ENCODE measurements around the gene CIART. TPM values are rescaled to one million over a fixed set of nuclear protein-coding genes. Genes with fewer than 3 reads are reported as not detected.

Gene CIART
- total RNA-seq, 2 donors from 2014 or later = 4.0 to 4.2 TPM

GRCh38 chr1:150268340-150268704, 14.0 kb upstream of the CIART start:
- Histone ChIP-seq H3K9me3 (no peaks in the 10 kb centered on the region), H3K4me1 (peaks cover 0 to 40% of the 10 kb centered on the region in 2 donors), H3K27ac (peak overlapping the region; percentile 97 to 99), H3K36me3 (peaks cover 35% of the 10 kb centered on the region), H3K27me3 (no peaks in the 10 kb centered on the region), H3K4me3 (peak overlapping the region; percentile 98)
- no peak for DNase-seq (ENCODE audit: low spot score)
- TF ChIP-seq, protein P1, sequence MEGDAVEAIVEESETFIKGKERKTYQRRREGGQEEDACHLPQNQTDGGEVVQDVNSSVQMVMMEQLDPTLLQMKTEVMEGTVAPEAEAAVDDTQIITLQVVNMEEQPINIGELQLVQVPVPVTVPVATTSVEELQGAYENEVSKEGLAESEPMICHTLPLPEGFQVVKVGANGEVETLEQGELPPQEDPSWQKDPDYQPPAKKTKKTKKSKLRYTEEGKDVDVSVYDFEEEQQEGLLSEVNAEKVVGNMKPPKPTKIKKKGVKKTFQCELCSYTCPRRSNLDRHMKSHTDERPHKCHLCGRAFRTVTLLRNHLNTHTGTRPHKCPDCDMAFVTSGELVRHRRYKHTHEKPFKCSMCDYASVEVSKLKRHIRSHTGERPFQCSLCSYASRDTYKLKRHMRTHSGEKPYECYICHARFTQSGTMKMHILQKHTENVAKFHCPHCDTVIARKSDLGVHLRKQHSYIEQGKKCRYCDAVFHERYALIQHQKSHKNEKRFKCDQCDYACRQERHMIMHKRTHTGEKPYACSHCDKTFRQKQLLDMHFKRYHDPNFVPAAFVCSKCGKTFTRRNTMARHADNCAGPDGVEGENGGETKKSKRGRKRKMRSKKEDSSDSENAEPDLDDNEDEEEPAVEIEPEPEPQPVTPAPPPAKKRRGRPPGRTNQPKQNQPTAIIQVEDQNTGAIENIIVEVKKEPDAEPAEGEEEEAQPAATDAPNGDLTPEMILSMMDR (IDR thresholded peaks at IDR 0.05) = no peak

DNA sequence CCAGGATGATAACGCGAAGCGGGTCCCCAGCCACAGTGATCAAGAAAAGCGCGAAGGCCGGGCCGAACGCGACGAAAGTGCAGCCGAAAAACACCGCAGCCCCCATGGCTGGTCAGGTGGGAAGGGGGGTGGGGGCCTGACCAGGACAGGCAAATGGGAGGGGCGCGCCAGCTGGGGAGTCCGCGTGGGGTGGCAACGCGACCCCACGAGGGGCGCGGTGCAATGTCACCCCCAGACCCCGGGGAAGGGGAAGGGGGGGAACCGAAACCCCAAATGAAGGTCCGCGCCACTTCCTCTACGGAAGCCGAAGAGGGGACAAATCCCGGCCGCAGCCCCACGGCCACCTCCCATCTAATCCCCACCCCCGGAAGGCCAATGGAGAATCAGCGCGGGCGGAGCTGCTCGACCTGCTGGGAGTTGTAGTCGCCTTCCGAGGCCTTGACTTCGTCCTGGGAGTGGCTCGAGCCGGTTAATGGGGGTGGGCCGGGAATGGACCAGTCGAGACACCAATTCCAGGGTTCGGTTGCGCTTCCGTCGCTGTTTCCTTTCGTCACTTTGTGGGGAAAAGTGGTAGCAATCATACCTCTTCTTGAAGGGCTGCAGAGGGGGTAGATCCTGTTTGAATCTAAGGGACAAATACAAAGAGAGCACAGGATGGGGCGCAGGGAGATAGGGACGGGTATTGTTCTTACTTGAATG, 13.5 kb upstream of the CIART start, which contains the start of gene APH1A:
TSS of gene APH1A (minus strand) at position 312 of the 699 bp plus-strand sequence. CDS start at position 106, 206 bp downstream.
- TF ChIP-seq, protein P1 (IDR thresholded peaks at IDR 0.05) = no peak
- Histone ChIP-seq H3K4me1 (peaks cover 0 to 45% of the 10 kb centered on the region in 2 donors), H3K4me3 (peak within 1 kb of the TSS; percentile 98), H3K27me3 (no peaks in the 10 kb centered on the region), H3K27ac (peak within 1 kb of the TSS; percentile 97 to 99), H3K36me3 (peaks cover 35% of the 10 kb centered on the region), H3K9me3 (no peaks in the 10 kb centered on the region)
- DNase-seq (ENCODE audit: low spot score) = peak; percentile 98

DNA sequence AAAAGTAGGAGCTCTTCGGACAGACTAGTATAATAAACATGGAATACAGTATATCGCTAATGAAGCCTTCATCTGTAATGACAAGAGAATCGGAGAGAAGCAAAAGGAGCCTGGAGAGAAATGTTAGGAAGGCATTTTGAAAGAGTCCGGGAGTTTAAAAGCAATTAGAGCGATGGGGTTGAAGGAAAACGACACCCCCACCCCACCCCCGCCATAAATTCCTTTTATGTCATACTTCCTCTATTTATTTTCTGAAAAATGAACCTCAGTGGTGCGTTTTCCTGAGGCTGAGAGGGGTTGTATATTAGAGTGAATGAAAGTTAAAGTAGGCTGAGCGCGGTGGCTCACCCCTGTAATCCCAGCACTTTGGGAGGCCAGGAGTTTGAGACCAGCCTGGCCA, 12.9 kb upstream of the CIART start:
- no peaks in the 10 kb centered on the region for H3K27me3 ChIP-seq
- peaks cover 0 to 47% of the 10 kb centered on the region in 2 donors for H3K4me1 ChIP-seq
- H3K27ac ChIP-seq = peak overlapping the region; percentile 97 to 99
- peak overlapping the region; percentile 98 for H3K4me3 ChIP-seq
- TF ChIP-seq, protein P1 (IDR thresholded peaks at IDR 0.05) = no peak
- H3K9me3 ChIP-seq = no peaks in the 10 kb centered on the region
- DNase-seq (ENCODE audit: low spot score) = no peak
- H3K36me3 ChIP-seq = peaks cover 30% of the 10 kb centered on the region

DNA sequence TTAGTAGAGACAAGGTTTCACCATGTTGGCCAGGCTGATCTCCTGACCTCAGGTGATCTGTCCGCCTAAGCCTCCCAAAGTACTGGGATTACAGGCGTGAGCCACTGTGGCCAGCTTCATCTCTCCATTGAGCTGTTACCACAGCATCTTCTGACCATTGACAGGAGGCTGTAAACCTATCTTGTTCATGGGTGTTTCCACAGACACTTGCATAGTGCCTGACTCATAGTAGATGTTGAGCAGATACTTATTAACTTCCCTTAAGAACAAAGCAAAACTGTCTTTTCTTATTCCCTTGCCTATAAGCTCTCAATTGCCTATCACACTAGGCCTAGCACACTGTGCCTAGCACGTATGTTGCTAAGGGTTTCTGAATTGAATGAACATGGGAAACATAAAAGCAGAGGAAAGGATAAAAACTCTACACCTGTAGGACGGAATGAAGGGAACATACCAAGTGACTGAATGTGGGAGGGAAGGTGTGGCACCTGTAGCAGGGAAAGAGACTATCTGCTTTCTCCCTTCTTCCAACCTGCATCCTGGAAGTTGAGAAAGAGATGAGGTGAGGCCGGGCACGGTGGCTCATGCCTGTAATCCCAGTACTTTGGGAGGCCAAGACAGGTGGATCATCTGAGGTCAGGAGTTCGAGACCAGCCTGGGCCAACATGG, 10.9 kb upstream of the CIART start:
- no peaks in the 10 kb centered on the region for H3K27me3 ChIP-seq
- H3K9me3 ChIP-seq = no peaks in the 10 kb centered on the region
- no peak for DNase-seq (ENCODE audit: low spot score)
- H3K27ac ChIP-seq = peak overlapping the region; percentile 57 to 65
- TF ChIP-seq, protein P1 (IDR thresholded peaks at IDR 0.05) = no peak
- peaks cover 0 to 47% of the 10 kb centered on the region in 2 donors for H3K4me1 ChIP-seq
- H3K36me3 ChIP-seq = peaks cover 10% of the 10 kb centered on the region
- H3K4me3 ChIP-seq = no peak overlapping the region

- Histone ChIP-seq H3K27ac (peak overlapping the region; percentile 57 to 65), H3K4me1 (peaks cover 0 to 30% of the 10 kb centered on the region in 2 donors), H3K36me3 (no peaks in the 10 kb centered on the region), H3K9me3 (no peaks in the 10 kb centered on the region), H3K27me3 (no peaks in the 10 kb centered on the region), H3K4me3 (peak overlapping the region in 1 of 2 donors; percentile 37)
- TF ChIP-seq, protein P1 (IDR thresholded peaks at IDR 0.05) = no peak
- no peak for DNase-seq (ENCODE audit: low spot score)
These were observed 9.0 kb upstream of the CIART start for GRCh38 chr1:150273311-150273710.
